ENCODE data around the gene TMPRSS13.
"Not testable (repeated sequence)": the region's sequence is repeated elsewhere in the genome, so short reads cannot be mapped to it uniquely, and the experiment has no call there.

Gene TMPRSS13

GRCh38 chr11:117868088-117868487 lies 61.1 kb downstream of the TMPRSS13 start:
- Histone ChIP-seq H3K27ac (ENCODE audit: low read depth, low read length) (no peak overlapping the region), H3K9ac (ENCODE audit: low read depth in 1 of 2, low read length in 2 of 2) (no peak overlapping the region), H3K4me1 (ENCODE audit: control insufficient read depth in 1 of 2, insufficient read depth in 2 of 2, low read length in 2 of 2) (no peaks in the 10 kb centered on the region), H3K9me3 (ENCODE audit: control insufficient read depth in 1 of 2, low read length in 2 of 2) (no peaks in the 10 kb centered on the region), H3K27me3 (ENCODE audit: control insufficient read depth in 1 of 2, insufficient read depth in 2 of 2, low read length in 2 of 2) (peaks cover 4 to 9% of the 10 kb centered on the region in 2 donors), H3K36me3 (ENCODE audit: control insufficient read depth in 1 of 2, insufficient read depth in 2 of 2, low read length in 2 of 2) (no peaks in the 10 kb centered on the region), H3K4me3 (ENCODE audit: low read depth in 1 of 2, low read length in 2 of 2) (no peak overlapping the region)

GRCh38 chr11:117866526-117866925 lies 62.7 kb downstream of the TMPRSS13 start:
- peaks cover 4 to 9% of the 10 kb centered on the region in 2 donors for H3K4me1 ChIP-seq (ENCODE audit: control insufficient read depth in 1 of 2, insufficient read depth in 2 of 2, low read length in 2 of 2)
- H3K9ac ChIP-seq (ENCODE audit: low read depth in 1 of 2, low read length in 2 of 2): no peak overlapping the region
- H3K9me3 ChIP-seq (ENCODE audit: control insufficient read depth in 1 of 2, low read length in 2 of 2): no peaks in the 10 kb centered on the region
- H3K27me3 ChIP-seq (ENCODE audit: control insufficient read depth in 1 of 2, insufficient read depth in 2 of 2, low read length in 2 of 2): peaks cover 0 to 6% of the 10 kb centered on the region in 2 donors
- no peaks in the 10 kb centered on the region for H3K36me3 ChIP-seq (ENCODE audit: control insufficient read depth in 1 of 2, insufficient read depth in 2 of 2, low read length in 2 of 2)
- no peak overlapping the region for H3K27ac ChIP-seq (ENCODE audit: low read depth, low read length)
- no peak overlapping the region for H3K4me3 ChIP-seq (ENCODE audit: low read depth in 1 of 2, low read length in 2 of 2)

- not testable (repeated sequence) for H3K27me3 ChIP-seq (ENCODE audit: control insufficient read depth in 1 of 2, insufficient read depth in 2 of 2, low read length in 2 of 2); H3K4me1 ChIP-seq (ENCODE audit: control insufficient read depth in 1 of 2, insufficient read depth in 2 of 2, low read length in 2 of 2); H3K36me3 ChIP-seq (ENCODE audit: control insufficient read depth in 1 of 2, insufficient read depth in 2 of 2, low read length in 2 of 2); H3K9ac ChIP-seq (ENCODE audit: low read depth in 1 of 2, low read length in 2 of 2); H3K4me3 ChIP-seq (ENCODE audit: low read depth in 1 of 2, low read length in 2 of 2); H3K9me3 ChIP-seq (ENCODE audit: control insufficient read depth in 1 of 2, low read length in 2 of 2); H3K27ac ChIP-seq (ENCODE audit: low read depth, low read length)
These were observed 63.7 kb downstream of the TMPRSS13 start for GRCh38 chr11:117865546-117865945.

- no peak overlapping the region for H3K9ac ChIP-seq (ENCODE audit: low read depth in 1 of 2, low read length in 2 of 2)
- no peak overlapping the region for H3K27ac ChIP-seq (ENCODE audit: low read depth, low read length)
- H3K36me3 ChIP-seq (ENCODE audit: control insufficient read depth in 1 of 2, insufficient read depth in 2 of 2, low read length in 2 of 2): no peaks in the 10 kb centered on the region
- peaks cover 4 to 9% of the 10 kb centered on the region in 2 donors for H3K4me1 ChIP-seq (ENCODE audit: control insufficient read depth in 1 of 2, insufficient read depth in 2 of 2, low read length in 2 of 2)
- no peaks in the 10 kb centered on the region for H3K9me3 ChIP-seq (ENCODE audit: control insufficient read depth in 1 of 2, low read length in 2 of 2)
- H3K4me3 ChIP-seq (ENCODE audit: low read depth in 1 of 2, low read length in 2 of 2): no peak overlapping the region
- peaks cover 0 to 3% of the 10 kb centered on the region in 2 donors for H3K27me3 ChIP-seq (ENCODE audit: control insufficient read depth in 1 of 2, insufficient read depth in 2 of 2, low read length in 2 of 2)
These were observed 65.8 kb downstream of the TMPRSS13 start for GRCh38 chr11:117863383-117863782.

GRCh38 chr11:117862753-117863152 lies 66.4 kb downstream of the TMPRSS13 start:
- H3K27ac ChIP-seq (ENCODE audit: low read depth, low read length): no peak overlapping the region
- peaks cover 4 to 9% of the 10 kb centered on the region in 2 donors for H3K4me1 ChIP-seq (ENCODE audit: control insufficient read depth in 1 of 2, insufficient read depth in 2 of 2, low read length in 2 of 2)
- H3K9ac ChIP-seq (ENCODE audit: low read depth in 1 of 2, low read length in 2 of 2): no peak overlapping the region
- no peaks in the 10 kb centered on the region for H3K9me3 ChIP-seq (ENCODE audit: control insufficient read depth in 1 of 2, low read length in 2 of 2)
- no peaks in the 10 kb centered on the region for H3K36me3 ChIP-seq (ENCODE audit: control insufficient read depth in 1 of 2, insufficient read depth in 2 of 2, low read length in 2 of 2)
- peaks cover 0 to 3% of the 10 kb centered on the region in 2 donors for H3K27me3 ChIP-seq (ENCODE audit: control insufficient read depth in 1 of 2, insufficient read depth in 2 of 2, low read length in 2 of 2)
- H3K4me3 ChIP-seq (ENCODE audit: low read depth in 1 of 2, low read length in 2 of 2): no peak overlapping the region

GRCh38 chr11:117862019-117862725 lies 67.0 kb downstream of the TMPRSS13 start:
- H3K27me3 ChIP-seq (ENCODE audit: control insufficient read depth in 1 of 2, insufficient read depth in 2 of 2, low read length in 2 of 2): peaks cover 0 to 3% of the 10 kb centered on the region in 2 donors
- peaks cover 4 to 9% of the 10 kb centered on the region in 2 donors for H3K4me1 ChIP-seq (ENCODE audit: control insufficient read depth in 1 of 2, insufficient read depth in 2 of 2, low read length in 2 of 2)
- H3K27ac ChIP-seq (ENCODE audit: low read depth, low read length): no peak overlapping the region
- no peaks in the 10 kb centered on the region for H3K9me3 ChIP-seq (ENCODE audit: control insufficient read depth in 1 of 2, low read length in 2 of 2)
- no peak overlapping the region for H3K9ac ChIP-seq (ENCODE audit: low read depth in 1 of 2, low read length in 2 of 2)
- no peaks in the 10 kb centered on the region for H3K36me3 ChIP-seq (ENCODE audit: control insufficient read depth in 1 of 2, insufficient read depth in 2 of 2, low read length in 2 of 2)
- no peak overlapping the region for H3K4me3 ChIP-seq (ENCODE audit: low read depth in 1 of 2, low read length in 2 of 2)

- Histone ChIP-seq H3K4me3 (ENCODE audit: low read depth in 1 of 2, low read length in 2 of 2) (no peak overlapping the region), H3K27ac (ENCODE audit: low read depth, low read length) (no peak overlapping the region), H3K9me3 (ENCODE audit: control insufficient read depth in 1 of 2, low read length in 2 of 2) (no peaks in the 10 kb centered on the region), H3K27me3 (ENCODE audit: control insufficient read depth in 1 of 2, insufficient read depth in 2 of 2, low read length in 2 of 2) (peaks cover 0 to 3% of the 10 kb centered on the region in 2 donors), H3K36me3 (ENCODE audit: control insufficient read depth in 1 of 2, insufficient read depth in 2 of 2, low read length in 2 of 2) (no peaks in the 10 kb centered on the region), H3K4me1 (ENCODE audit: control insufficient read depth in 1 of 2, insufficient read depth in 2 of 2, low read length in 2 of 2) (peaks cover 4 to 9% of the 10 kb centered on the region in 2 donors), H3K9ac (ENCODE audit: low read depth in 1 of 2, low read length in 2 of 2) (no peak overlapping the region)
These were observed 67.8 kb downstream of the TMPRSS13 start for GRCh38 chr11:117861151-117862018.

- Histone ChIP-seq H3K4me3 (ENCODE audit: low read depth in 1 of 2, low read length in 2 of 2) (no peak overlapping the region), H3K9ac (ENCODE audit: low read depth in 1 of 2, low read length in 2 of 2) (no peak overlapping the region), H3K36me3 (ENCODE audit: control insufficient read depth in 1 of 2, insufficient read depth in 2 of 2, low read length in 2 of 2) (no peaks in the 10 kb centered on the region), H3K27me3 (ENCODE audit: control insufficient read depth in 1 of 2, insufficient read depth in 2 of 2, low read length in 2 of 2) (peaks cover 0 to 3% of the 10 kb centered on the region in 2 donors), H3K27ac (ENCODE audit: low read depth, low read length) (no peak overlapping the region), H3K9me3 (ENCODE audit: control insufficient read depth in 1 of 2, low read length in 2 of 2) (no peaks in the 10 kb centered on the region), H3K4me1 (ENCODE audit: control insufficient read depth in 1 of 2, insufficient read depth in 2 of 2, low read length in 2 of 2) (peaks cover 4 to 9% of the 10 kb centered on the region in 2 donors)
These were observed 69.1 kb downstream of the TMPRSS13 start for GRCh38 chr11:117860139-117860538.

- no peaks in the 10 kb centered on the region for H3K36me3 ChIP-seq (ENCODE audit: control insufficient read depth in 1 of 2, insufficient read depth in 2 of 2, low read length in 2 of 2)
- H3K9ac ChIP-seq (ENCODE audit: low read depth in 1 of 2, low read length in 2 of 2): no peak overlapping the region
- H3K27ac ChIP-seq (ENCODE audit: low read depth, low read length): no peak overlapping the region
- H3K4me3 ChIP-seq (ENCODE audit: low read depth in 1 of 2, low read length in 2 of 2): no peak overlapping the region
- peaks cover 4 to 9% of the 10 kb centered on the region in 2 donors for H3K4me1 ChIP-seq (ENCODE audit: control insufficient read depth in 1 of 2, insufficient read depth in 2 of 2, low read length in 2 of 2)
- no peaks in the 10 kb centered on the region for H3K9me3 ChIP-seq (ENCODE audit: control insufficient read depth in 1 of 2, low read length in 2 of 2)
- H3K27me3 ChIP-seq (ENCODE audit: control insufficient read depth in 1 of 2, insufficient read depth in 2 of 2, low read length in 2 of 2): peaks cover 0 to 3% of the 10 kb centered on the region in 2 donors
These were observed 69.6 kb downstream of the TMPRSS13 start for GRCh38 chr11:117859488-117860112.

GRCh38 chr11:117859061-117859460 lies 70.1 kb downstream of the TMPRSS13 start:
- H3K27ac ChIP-seq (ENCODE audit: low read depth, low read length): no peak overlapping the region
- peaks cover 4 to 9% of the 10 kb centered on the region in 2 donors for H3K4me1 ChIP-seq (ENCODE audit: control insufficient read depth in 1 of 2, insufficient read depth in 2 of 2, low read length in 2 of 2)
- no peak overlapping the region for H3K9ac ChIP-seq (ENCODE audit: low read depth in 1 of 2, low read length in 2 of 2)

More at GRCh38 chr11:117859061-117859460, 70.1 kb downstream of the TMPRSS13 start:
- Histone ChIP-seq H3K27me3 (ENCODE audit: control insufficient read depth in 1 of 2, insufficient read depth in 2 of 2, low read length in 2 of 2) (peaks cover 0 to 3% of the 10 kb centered on the region in 2 donors), H3K4me3 (ENCODE audit: low read depth in 1 of 2, low read length in 2 of 2) (no peak overlapping the region), H3K36me3 (ENCODE audit: control insufficient read depth in 1 of 2, insufficient read depth in 2 of 2, low read length in 2 of 2) (no peaks in the 10 kb centered on the region), H3K9me3 (ENCODE audit: control insufficient read depth in 1 of 2, low read length in 2 of 2) (no peaks in the 10 kb centered on the region)

Data from duodenal mucosa (tissue), 2 donors.